DND-41 (cell line): ENCODE data around the gene MCL1.
A peak's percentile ranks its signal among the peaks of the same experiment; 100 is the strongest.

Experiments
- ATAC-seq: fragments of 200-7000 bp; cut with Tn5 transposase; 3 replicates; pipeline ENCODE4 v1.9.1; 2021; ENCODE audit warnings: low read depth; ENCODE audit not compliant: insufficient read depth
- DNase-seq: peaks from one replicate; pipeline ENCODE4 v3.0.0-alpha.2; 2020
- H2AFZ ChIP-seq: 2 replicates; pipeline ENCODE4 v1.6.0; 2012; ENCODE audit warnings: low read depth, low read length
- H3K27ac ChIP-seq: 2 replicates; pipeline ENCODE4 v1.5.1; 2012; ENCODE audit warnings: low read length, inconsistent platforms
- H3K27me3 ChIP-seq: fragments of 200-600 bp; sonication (generic); 2 replicates; pipeline ENCODE4 v1.6.0; 2012; ENCODE audit warnings: low read length, mild to moderate bottlenecking, inconsistent platforms; ENCODE audit not compliant: insufficient read depth, poor library complexity
- H3K36me3 ChIP-seq: 2 replicates; pipeline ENCODE4 v1.5.1; 2012; ENCODE audit warnings: low read length, inconsistent platforms; ENCODE audit not compliant: insufficient read depth
- H3K4me1 ChIP-seq: 2 replicates; pipeline ENCODE4 v1.5.1; 2012; ENCODE audit warnings: mild to moderate bottlenecking, low read length; ENCODE audit not compliant: insufficient read depth
- H3K4me2 ChIP-seq: 2 replicates; pipeline ENCODE4 v1.6.0; 2012; ENCODE audit warnings: mild to moderate bottlenecking, moderate library complexity, low read length, inconsistent platforms; ENCODE audit not compliant: insufficient read depth
- H3K4me3 ChIP-seq, 2 experiments: fragments of 200-600 bp in 1 of 2; shearing (Covaris generic) in 1 of 2; 2 replicates each; pipeline ENCODE4 v1.5.1; 2012 to 2016; ENCODE audit warnings: inconsistent platforms in 2 of 2, low read length in 2 of 2, mild to moderate bottlenecking in 2 of 2, low read depth in 1 of 2, moderate library complexity in 1 of 2
- H3K79me2 ChIP-seq: 2 replicates; pipeline ENCODE4 v1.6.0; 2012; ENCODE audit warnings: low read length, inconsistent platforms; ENCODE audit not compliant: insufficient read depth
- H3K9ac ChIP-seq: 2 replicates; pipeline ENCODE4 v1.6.0; 2012; ENCODE audit warnings: low read depth, mild to moderate bottlenecking, inconsistent platforms, low read length, moderate library complexity
- H3K9me3 ChIP-seq: 2 replicates; pipeline ENCODE4 v1.5.1; 2012; ENCODE audit warnings: low read length, moderate library complexity, mild to moderate bottlenecking, inconsistent platforms; ENCODE audit not compliant: insufficient read depth, severe bottlenecking
- H4K20me1 ChIP-seq: 2 replicates; pipeline ENCODE4 v1.6.0; 2012; ENCODE audit warnings: low read length; ENCODE audit not compliant: insufficient read depth
- EZH2 ChIP-seq: IDR thresholded peaks from 3 replicates; pipeline ENCODE4 v1.6.1; 2012; ENCODE audit warnings: borderline replicate concordance, low read depth, mild to moderate bottlenecking, moderate library complexity, low read length, inconsistent platforms; ENCODE audit not compliant: severe bottlenecking
- TF ChIP-seq, protein P1 (sequence below): IDR thresholded peaks from 2 replicates; pipeline ENCODE4 v1.5.1; 2012; ENCODE audit warnings: borderline replicate concordance, low read length, moderate library complexity, mild to moderate bottlenecking; ENCODE audit not compliant: poor library complexity, severe bottlenecking; ENCODE audit errors: extremely low read depth

Gene MCL1

DNA sequence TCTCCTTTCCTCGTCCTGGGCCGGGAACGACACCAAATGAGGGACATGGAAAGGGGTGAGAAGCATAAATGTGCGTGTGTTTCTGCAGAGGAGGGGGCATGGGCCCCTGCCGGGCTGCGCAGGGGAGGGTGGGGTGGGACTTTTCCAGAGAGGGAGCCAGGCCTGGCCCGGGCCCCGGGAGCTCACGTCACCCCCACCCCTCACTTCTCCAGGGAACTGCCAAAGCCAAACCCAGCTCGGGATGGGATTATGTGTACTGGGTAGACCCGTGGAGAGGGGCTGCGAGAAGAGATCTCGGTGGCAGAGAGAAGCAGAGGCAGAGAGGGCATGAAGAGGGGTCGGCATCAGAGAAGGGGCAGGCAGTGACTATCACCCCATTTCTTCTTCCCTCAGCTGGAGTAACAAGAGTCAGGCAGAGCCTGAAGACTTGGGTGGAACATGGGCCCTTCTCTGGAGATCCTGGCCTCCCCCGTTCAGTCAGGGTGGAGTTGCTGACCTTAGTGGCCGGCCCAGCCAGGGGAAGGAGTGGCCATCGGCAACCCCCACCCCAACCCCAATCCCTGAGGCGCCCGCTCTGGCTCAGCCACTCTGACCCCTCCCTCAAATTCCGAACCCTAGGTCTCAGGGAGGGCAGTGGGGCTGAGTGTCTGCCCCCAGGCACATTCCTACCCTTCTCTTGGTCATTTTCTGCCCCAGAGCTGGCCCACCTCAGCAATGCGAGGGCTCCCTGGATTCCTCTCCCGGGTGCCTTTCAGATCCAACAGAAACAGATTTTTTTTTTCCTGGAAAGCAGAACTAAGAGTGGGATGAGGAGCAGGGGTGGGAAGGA, 29.0 kb downstream of the MCL1 start:
- TF ChIP-seq, protein P1, sequence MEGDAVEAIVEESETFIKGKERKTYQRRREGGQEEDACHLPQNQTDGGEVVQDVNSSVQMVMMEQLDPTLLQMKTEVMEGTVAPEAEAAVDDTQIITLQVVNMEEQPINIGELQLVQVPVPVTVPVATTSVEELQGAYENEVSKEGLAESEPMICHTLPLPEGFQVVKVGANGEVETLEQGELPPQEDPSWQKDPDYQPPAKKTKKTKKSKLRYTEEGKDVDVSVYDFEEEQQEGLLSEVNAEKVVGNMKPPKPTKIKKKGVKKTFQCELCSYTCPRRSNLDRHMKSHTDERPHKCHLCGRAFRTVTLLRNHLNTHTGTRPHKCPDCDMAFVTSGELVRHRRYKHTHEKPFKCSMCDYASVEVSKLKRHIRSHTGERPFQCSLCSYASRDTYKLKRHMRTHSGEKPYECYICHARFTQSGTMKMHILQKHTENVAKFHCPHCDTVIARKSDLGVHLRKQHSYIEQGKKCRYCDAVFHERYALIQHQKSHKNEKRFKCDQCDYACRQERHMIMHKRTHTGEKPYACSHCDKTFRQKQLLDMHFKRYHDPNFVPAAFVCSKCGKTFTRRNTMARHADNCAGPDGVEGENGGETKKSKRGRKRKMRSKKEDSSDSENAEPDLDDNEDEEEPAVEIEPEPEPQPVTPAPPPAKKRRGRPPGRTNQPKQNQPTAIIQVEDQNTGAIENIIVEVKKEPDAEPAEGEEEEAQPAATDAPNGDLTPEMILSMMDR, result no peak
- no peak for TF ChIP-seq EZH2
- ATAC-seq, result no peak
- Histone ChIP-seq H3K4me1 (peaks cover 6% of the 10 kb centered on the region; the same call in 1 of the 2 replicates), H3K9me3 (no peaks in the 10 kb centered on the region), H3K4me3 (no peak overlapping the region), H2AFZ (no peak overlapping the region), H3K79me2 (no peaks in the 10 kb centered on the region), H3K9ac (no peak overlapping the region), H3K4me2 (no peak overlapping the region), H3K27me3 (peaks cover 11% of the 10 kb centered on the region), H4K20me1 (no peaks in the 10 kb centered on the region), H3K27ac (no peak overlapping the region), H3K36me3 (no peaks in the 10 kb centered on the region)
- no peak for DNase-seq

DNA sequence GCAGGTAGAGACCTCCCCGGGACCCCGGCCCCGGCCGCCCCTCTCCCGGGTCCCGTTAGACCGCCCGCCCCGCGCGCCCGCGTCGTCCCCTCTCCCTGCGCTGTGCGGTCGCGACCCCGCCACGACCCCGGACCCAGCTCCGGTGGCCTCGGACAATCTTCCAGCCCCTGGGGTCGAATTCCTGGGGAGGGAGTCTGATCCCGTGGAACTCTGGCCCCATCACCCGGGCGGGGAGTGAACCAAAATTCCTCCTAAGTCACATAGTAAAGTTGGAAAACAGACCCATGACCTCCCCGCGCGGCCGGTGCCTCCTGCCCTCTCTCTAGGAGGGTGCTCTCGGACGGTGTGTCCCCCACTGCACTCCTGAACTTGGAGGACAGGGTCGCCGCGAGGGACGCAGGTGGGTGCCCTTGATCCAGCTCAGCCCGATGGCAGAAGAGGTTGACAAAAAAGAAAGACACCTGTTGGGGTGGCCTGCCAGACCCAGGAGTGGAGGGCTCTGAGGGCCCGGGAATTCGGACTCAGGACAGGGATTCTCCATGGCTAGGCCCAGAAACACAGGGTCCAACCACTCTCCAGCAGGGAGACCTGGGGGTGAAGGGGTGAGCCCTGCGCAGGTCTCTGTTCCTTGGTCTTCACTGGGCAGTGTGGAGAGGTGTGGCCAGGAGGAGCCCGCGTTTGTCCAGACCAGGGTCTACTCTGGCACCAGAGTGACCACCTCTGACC, 29.8 kb downstream of the MCL1 start:
- ATAC-seq, result no peak
- no peak overlapping the region for H3K9ac ChIP-seq
- no peak overlapping the region for H3K27ac ChIP-seq

DNA sequence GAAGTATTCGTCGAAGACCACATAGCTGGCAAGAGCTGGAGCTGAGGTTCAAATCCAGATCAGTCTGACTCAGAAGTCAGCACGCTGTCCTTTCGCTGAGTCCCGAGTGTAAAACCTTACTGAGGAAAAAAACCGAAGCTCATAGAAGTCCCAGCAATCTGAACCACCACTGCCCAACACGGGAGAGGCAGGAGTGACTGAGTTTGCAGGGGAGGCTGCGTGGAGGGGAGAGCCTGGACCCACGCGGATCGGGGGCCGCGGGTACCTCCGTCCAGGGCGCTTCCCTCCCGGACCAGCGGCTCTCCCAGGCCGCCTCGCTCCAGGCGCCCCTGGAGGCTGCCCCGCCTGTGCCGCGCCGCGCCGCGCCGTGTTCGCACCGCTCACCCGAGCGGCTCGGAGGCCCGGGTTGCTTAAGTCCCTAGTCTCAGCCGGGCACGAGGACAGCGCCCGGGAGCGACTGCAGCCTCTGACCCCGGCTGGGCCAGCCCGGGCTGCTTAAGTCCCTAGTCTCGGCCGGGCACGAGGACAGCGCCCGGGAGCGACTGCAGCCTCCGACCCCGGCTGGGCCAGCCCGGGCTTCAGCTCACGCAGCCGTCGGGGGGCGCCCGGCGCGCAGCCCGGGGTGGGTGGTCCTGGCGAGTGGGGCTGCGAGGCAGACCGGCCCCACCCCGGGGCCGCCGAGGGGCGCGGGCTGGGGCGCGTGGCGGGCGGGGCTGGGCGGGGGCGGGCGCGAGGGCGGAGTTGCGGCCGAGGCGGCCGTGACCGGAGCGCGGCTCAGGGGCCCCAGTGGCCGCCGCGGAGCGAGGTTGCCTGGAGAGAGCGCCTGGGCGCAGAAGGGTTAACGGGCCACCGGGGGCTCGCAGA, 30.5 kb downstream of the MCL1 start, which contains the start of gene ADAMTSL4:
Gene ADAMTSL4, plus strand, starts transcription at position 777 of the 864 bp plus-strand sequence. CDS start 2,881 bp downstream, outside the sequence.
- peaks cover 11% of the 10 kb centered on the region for H3K27me3 ChIP-seq
- no peak within 1 kb of the TSS for H3K4me2 ChIP-seq
- H3K36me3 ChIP-seq, result no peaks in the 10 kb centered on the region
- TF ChIP-seq, protein P1, result no peak
- no peak for TF ChIP-seq EZH2
- no peak within 1 kb of the TSS for H3K27ac ChIP-seq
- H3K79me2 ChIP-seq, result no peaks in the 10 kb centered on the region
- H3K9me3 ChIP-seq, result no peaks in the 10 kb centered on the region
- H4K20me1 ChIP-seq, result no peaks in the 10 kb centered on the region
- peaks cover 6% of the 10 kb centered on the region; the same call in 1 of the 2 replicates for H3K4me1 ChIP-seq
- no peak within 1 kb of the TSS for H2AFZ ChIP-seq
- no peak within 1 kb of the TSS for H3K9ac ChIP-seq
- DNase-seq (no peak), ATAC-seq (0 out of 3 replicates have a peak, but pooled peaks have one; percentile 31)
- no peak within 1 kb of the TSS for H3K4me3 ChIP-seq

More for the DNA sequence above, 29.8 kb downstream of the MCL1 start:
- H3K9me3 ChIP-seq, result no peaks in the 10 kb centered on the region
- H3K79me2 ChIP-seq, result no peaks in the 10 kb centered on the region
- H3K27me3 ChIP-seq, result peaks cover 11% of the 10 kb centered on the region
- no peak overlapping the region for H3K4me2 ChIP-seq
- H3K4me3 ChIP-seq, result no peak overlapping the region
- no peak overlapping the region for H2AFZ ChIP-seq
- TF ChIP-seq, protein P1, result no peak
- TF ChIP-seq EZH2, result no peak
- no peak for DNase-seq
- H3K36me3 ChIP-seq, result no peaks in the 10 kb centered on the region
- H4K20me1 ChIP-seq, result no peaks in the 10 kb centered on the region
- H3K4me1 ChIP-seq, result peaks cover 6% of the 10 kb centered on the region; the same call in 1 of the 2 replicates
